ENCODE data around the gene GOLGA8J. TPM values are rescaled to one million over a fixed set of nuclear protein-coding genes. Genes with fewer than 3 reads are reported as not detected.

Gene GOLGA8J
- total and polyA plus RNA-seq, 2 experiments from 2014 or later, result not detected

DNA sequence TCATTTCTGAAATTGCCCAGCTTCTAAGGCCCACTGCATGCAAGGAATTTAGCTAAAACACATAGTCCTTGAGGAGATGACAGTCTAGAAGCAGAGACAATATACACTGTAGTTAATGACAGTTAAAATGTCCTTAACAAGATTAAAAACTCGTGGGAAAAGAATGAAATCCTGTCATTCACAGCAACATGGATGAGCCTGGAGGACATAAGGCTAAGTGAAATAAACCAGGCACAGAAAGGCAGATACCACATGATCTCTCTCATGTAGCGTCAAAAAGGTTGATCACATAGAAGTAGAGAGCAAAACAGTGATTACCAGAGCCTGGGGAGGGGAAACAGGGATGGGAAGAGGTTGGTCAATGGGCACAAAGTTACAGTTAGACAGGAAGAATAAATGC lies 36.3 kb upstream of the GOLGA8J start:
- Histone ChIP-seq H3K4me1 (ENCODE audit: insufficient read depth) (no peaks in the 10 kb centered on the region), H3K9me2 (ENCODE audit: insufficient read depth) (no peaks in the 10 kb centered on the region), H2AFZ (no peak overlapping the region), H4K20me1 (replicated peaks; ENCODE audit: insufficient read depth) (no peaks in the 10 kb centered on the region), H3K36me3 (ENCODE audit: insufficient read depth) (no peaks in the 10 kb centered on the region), H3F3A (replicated peaks; ENCODE audit: low read depth) (no peaks in the 10 kb centered on the region), H3K27me3 (ENCODE audit: insufficient read depth) (no peaks in the 10 kb centered on the region), H3K27ac (ENCODE audit: low read depth) (no peak overlapping the region), H3K4me3 (no peak overlapping the region), H3K79me2 (replicated peaks; ENCODE audit: insufficient read depth) (no peaks in the 10 kb centered on the region), H3K4me2 (no peak overlapping the region)
- ATAC-seq (no peak), DNase-seq (ENCODE audit: low spot score) (no peak)
- Mint-ChIP-seq H3K27me3 (ENCODE audit: insufficient read depth, low read depth, poor library complexity) (peaks cover 3% of the 10 kb centered on the region), H3K36me3 (ENCODE audit: low read depth) (no peaks in the 10 kb centered on the region), H3K27ac (no peak overlapping the region), H3K4me3 (no peak overlapping the region), H3K9me3 (no peaks in the 10 kb centered on the region), H3K4me1 (peaks cover 5% of the 10 kb centered on the region; the same call in 2 of the 3 replicates)
- no peak for TF ChIP-seq CTCF (conservative IDR thresholded peaks at IDR 0.05; ENCODE audit: low read depth in 2 of 2)
- no peak for TF ChIP-seq EZH2phosphoT487 (IDR thresholded peaks at IDR 0.05; ENCODE audit: unreplicated experiment)
- no peak for TF ChIP-seq JUNB (IDR thresholded peaks at IDR 0.05; ENCODE audit: unreplicated experiment)
- TF ChIP-seq ZNF114 (CRISPR knock-in tag; IDR thresholded peaks at IDR 0.05), result no peak

DNA sequence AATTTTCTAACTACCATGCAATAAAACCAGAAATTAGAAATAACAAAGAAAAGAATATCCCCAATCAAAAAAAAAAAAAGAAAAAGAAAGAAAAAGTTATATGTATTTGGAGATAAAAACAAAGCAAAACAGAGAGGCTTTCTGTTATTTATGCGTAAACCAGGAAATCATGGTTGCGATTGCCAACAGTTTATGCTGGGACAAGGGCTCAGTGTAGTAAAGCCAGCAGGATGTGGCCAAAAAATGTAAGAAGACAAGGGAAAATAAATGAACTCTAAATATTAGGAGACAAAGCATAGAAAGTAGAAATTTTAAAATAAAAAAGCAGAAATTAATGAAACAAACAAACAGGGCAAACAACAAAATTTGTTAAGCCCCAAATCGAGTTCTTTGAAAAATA lies 27.2 kb upstream of the GOLGA8J start:
- H3K36me3 ChIP-seq (ENCODE audit: insufficient read depth), result no peaks in the 10 kb centered on the region
- no peak overlapping the region for H3K4me3 Mint-ChIP-seq
- H3K4me2 ChIP-seq, result no peak overlapping the region
- no peaks in the 10 kb centered on the region for H3F3A ChIP-seq (replicated peaks; ENCODE audit: low read depth)
- H3K4me1 ChIP-seq (ENCODE audit: insufficient read depth), result no peaks in the 10 kb centered on the region
- H3K27ac ChIP-seq (ENCODE audit: low read depth), result no peak overlapping the region
- H3K4me3 ChIP-seq, result no peak overlapping the region
- no peaks in the 10 kb centered on the region for H3K36me3 Mint-ChIP-seq (ENCODE audit: low read depth)
- no peak overlapping the region for H2AFZ ChIP-seq
- H3K9me2 ChIP-seq (ENCODE audit: insufficient read depth), result no peaks in the 10 kb centered on the region
- ATAC-seq, result no peak
- no peak overlapping the region for H3K27ac Mint-ChIP-seq
- no peaks in the 10 kb centered on the region for H3K79me2 ChIP-seq (replicated peaks; ENCODE audit: insufficient read depth)
- no peak for TF ChIP-seq REST (IDR thresholded peaks at IDR 0.05; ENCODE audit: unreplicated experiment)
- no peak for TF ChIP-seq POLR2AphosphoS5 (IDR thresholded peaks at IDR 0.05; ENCODE audit: low read depth)
- TF ChIP-seq CREB1 (CRISPR knock-in tag; IDR thresholded peaks at IDR 0.05; ENCODE audit: low read depth), result no peak
- no peak for TF ChIP-seq STAT1 (IDR thresholded peaks at IDR 0.05; ENCODE audit: unreplicated experiment)
- TF ChIP-seq JUNB (IDR thresholded peaks at IDR 0.05; ENCODE audit: unreplicated experiment), result no peak
- TF ChIP-seq CTCF (conservative IDR thresholded peaks at IDR 0.05; ENCODE audit: low read depth in 2 of 2), result no peak
- no peak for TF ChIP-seq ZNF331 (CRISPR knock-in tag; IDR thresholded peaks at IDR 0.05; ENCODE audit: low read depth)
- TF ChIP-seq, protein P1, sequence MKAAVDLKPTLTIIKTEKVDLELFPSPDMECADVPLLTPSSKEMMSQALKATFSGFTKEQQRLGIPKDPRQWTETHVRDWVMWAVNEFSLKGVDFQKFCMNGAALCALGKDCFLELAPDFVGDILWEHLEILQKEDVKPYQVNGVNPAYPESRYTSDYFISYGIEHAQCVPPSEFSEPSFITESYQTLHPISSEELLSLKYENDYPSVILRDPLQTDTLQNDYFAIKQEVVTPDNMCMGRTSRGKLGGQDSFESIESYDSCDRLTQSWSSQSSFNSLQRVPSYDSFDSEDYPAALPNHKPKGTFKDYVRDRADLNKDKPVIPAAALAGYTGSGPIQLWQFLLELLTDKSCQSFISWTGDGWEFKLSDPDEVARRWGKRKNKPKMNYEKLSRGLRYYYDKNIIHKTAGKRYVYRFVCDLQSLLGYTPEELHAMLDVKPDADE (IDR thresholded peaks at IDR 0.05), result no peak
- peaks cover 5% of the 10 kb centered on the region for H3K9me3 Mint-ChIP-seq
- H3K4me1 Mint-ChIP-seq, result no peaks in the 10 kb centered on the region
- no peak for DNase-seq (ENCODE audit: low spot score)
- H4K20me1 ChIP-seq (replicated peaks; ENCODE audit: insufficient read depth), result no peaks in the 10 kb centered on the region
- peaks cover 4% of the 10 kb centered on the region for H3K27me3 Mint-ChIP-seq (ENCODE audit: insufficient read depth, low read depth, poor library complexity)
- H3K27me3 ChIP-seq (ENCODE audit: insufficient read depth), result no peaks in the 10 kb centered on the region
